H54 (cell line): ENCODE measurements around the gene FBLN2.
A peak's percentile ranks its signal among the peaks of the same experiment; 100 is the strongest.

ENCODE experiments used
- DNase-seq: peaks from one replicate; pipeline ENCODE4 v3.0.0; 2011; ENCODE audit warnings: low spot score, mixed read lengths; ENCODE audit not compliant: insufficient read length
- FAIRE-seq: peaks from 3 replicates; lab custom pipeline; 2011; peaks lifted over from hg19 to GRCh38; lab: Jason Lieb, UNC
- POLR2A ChIP-seq: IDR thresholded peaks from 2 replicates; pipeline ENCODE4 v1.6.1; 2011; ENCODE audit warnings: low read depth, mild to moderate bottlenecking, low read length

Gene FBLN2

DNA sequence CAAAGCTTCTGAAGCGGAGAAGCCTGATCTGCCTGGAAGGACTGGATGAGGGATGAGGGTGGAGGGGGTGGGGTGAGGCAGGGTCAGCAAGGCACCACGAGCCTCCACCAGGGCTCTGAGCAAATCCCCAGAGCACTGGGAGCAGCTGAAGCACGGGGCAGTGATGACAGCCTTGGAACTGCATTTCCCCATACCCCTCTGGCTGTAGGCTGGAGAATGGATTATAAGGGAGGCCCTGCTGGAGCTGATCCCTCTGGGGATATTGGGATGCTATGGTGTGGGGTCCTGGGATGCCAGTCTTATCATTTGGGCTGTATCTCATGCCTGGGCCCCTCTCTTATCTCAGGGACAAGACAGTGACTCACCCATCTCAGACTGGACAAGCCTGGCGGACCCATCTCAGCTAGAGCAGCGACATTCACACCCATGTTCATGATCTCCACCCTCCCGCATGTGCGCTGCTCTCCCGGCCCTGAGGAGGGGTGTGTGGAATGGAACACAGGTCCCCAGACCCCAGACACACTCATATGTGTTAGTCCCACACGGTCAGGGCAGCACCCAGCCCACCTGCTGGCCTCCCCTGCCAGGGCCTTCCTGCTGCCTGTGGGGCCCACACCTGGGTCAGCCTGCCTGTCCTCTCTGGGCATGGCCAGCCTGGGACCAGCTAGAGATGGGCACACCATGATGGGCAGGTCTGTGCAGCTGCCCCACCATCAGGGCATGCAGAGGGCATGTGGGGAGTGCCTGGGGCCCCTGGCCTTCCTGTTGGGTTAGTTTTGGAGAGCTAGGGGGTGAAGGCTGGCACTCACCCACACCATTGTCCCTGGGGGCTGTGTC, 97.1 kb downstream of the FBLN2 start:
- no peak for TF ChIP-seq POLR2A
- DNase-seq (no peak), FAIRE-seq (no peak)

GRCh38 chr3:13647298-13648059, 98.6 kb downstream of the FBLN2 start:
- FAIRE-seq, result no peak
- TF ChIP-seq POLR2A, result 0 out of 2 replicates have a peak, but pooled peaks have one; percentile 11
- DNase-seq, result peak; percentile 87

GRCh38 chr3:13648060-13649001, 99.4 kb downstream of the FBLN2 start:
- no peak for FAIRE-seq
- no peak for TF ChIP-seq POLR2A
- peak; percentile 96 for DNase-seq

GRCh38 chr3:13650210-13651056, 101.5 kb downstream of the FBLN2 start:
- TF ChIP-seq POLR2A, result no peak
- DNase-seq, result peak; percentile 88
- no peak for FAIRE-seq

- TF ChIP-seq POLR2A, result no peak
- no peak for FAIRE-seq
- no peak for DNase-seq
Observed at GRCh38 chr3:13651057-13651400, 102.1 kb downstream of the FBLN2 start.

DNA sequence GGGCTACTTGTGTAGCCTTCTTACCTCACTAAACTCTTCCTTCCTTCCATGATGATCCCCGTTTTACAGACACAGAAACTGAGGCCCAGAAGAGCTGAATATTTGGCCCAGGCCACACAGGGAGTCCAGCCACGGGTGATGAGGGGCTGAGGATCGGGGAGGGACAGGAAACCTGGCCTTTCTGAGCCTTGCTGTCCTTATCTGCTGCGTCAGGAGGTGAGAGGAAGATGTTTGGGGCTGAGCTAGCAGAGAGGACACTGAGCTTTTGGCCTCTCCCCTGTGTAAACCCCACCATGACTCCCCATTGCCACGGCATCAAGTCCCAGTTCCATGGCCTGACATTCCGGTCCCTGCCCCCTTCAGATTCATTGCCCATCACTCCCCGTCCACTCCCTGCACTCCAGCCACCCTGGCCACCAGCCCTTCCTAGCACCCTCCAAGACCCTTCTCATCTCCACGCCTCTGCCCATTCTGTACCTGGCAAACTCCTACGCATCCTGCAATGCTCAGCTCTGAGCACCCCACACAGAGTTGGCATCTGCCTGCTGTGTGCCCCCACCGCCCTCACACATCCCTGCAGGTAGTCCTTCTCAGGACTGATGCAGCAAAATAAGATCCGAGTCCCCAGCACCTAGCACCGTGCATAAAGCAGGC, 103.0 kb downstream of the FBLN2 start:
- no peak for TF ChIP-seq POLR2A
- FAIRE-seq (no peak), DNase-seq (no peak)

- no peak for DNase-seq
- TF ChIP-seq POLR2A, result no peak
- no peak for FAIRE-seq
Observed at GRCh38 chr3:13652728-13653127, 103.8 kb downstream of the FBLN2 start.

GRCh38 chr3:13653631-13654279, 104.8 kb downstream of the FBLN2 start:
- FAIRE-seq (no peak), DNase-seq (peak; percentile 81)
- TF ChIP-seq POLR2A, result no peak

GRCh38 chr3:13654330-13655060, 105.6 kb downstream of the FBLN2 start:
- no peak for FAIRE-seq
- DNase-seq, result no peak
- no peak for TF ChIP-seq POLR2A

GRCh38 chr3:13655061-13655913, 106.4 kb downstream of the FBLN2 start:
- no peak for DNase-seq
- TF ChIP-seq POLR2A, result no peak
- no peak for FAIRE-seq
